Activated CD4-positive, alpha-beta T cell treated with anti-CD3 and anti-CD28 coated beads, Interleukin-2, Interleukin-6, amounts not matched to agents 100 ng/mL and 50 ng/mL, durations not matched to agents 16 hours and 8 hours (primary cell): Measurements from ENCODE around the gene VEGFD.

Experiments used
- DNase-seq: peaks from one replicate; pipeline ENCODE4 v3.0.0-alpha.2; 2020

VEGFD gene

GRCh38 chrX:15299941-15300851, 84.0 kb downstream of the VEGFD start:
- DNase-seq, result peak; percentile 26

DNA sequence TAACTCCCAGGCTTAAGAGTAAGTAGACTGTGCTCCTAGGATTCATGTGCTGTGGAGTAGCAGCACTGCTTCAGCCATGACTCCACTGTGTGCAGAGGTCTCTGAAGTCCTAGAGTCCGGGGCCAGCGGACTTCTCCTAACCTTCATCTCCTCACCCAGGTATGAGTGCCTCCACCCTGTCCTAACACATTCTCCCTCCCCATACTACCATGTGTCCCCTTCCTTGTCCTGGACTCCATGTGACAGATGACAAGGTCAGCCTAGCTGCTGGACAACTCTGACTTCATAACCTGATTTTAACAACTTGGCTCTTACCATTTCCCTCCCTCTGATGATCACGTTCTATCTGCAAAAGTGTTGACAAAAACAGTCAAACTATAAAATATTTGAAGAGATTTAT, 85.4 kb downstream of the VEGFD start:
- DNase-seq, result no peak

- no peak for DNase-seq
Observed at GRCh38 chrX:15298201-15298600, 86.0 kb downstream of the VEGFD start.
